SU-DHL-6 (cell line): ENCODE measurements around the gene IL4R.

Experiments used
- H2AFZ ChIP-seq: fragments of 200-600 bp; sonication (generic); 2 replicates; pipeline ENCODE4 v1.6.1; 2014; ENCODE audit warnings: low read depth, mild to moderate bottlenecking, moderate library complexity, mixed read lengths, antibody characterized with exemption, low read length; ENCODE audit not compliant: severe bottlenecking
- H3F3A ChIP-seq: fragments of 200-600 bp; shearing (Covaris generic); 2 replicates; pipeline ENCODE4 v1.6.0; 2016; ENCODE audit warnings: antibody characterized with exemption, mild to moderate bottlenecking; ENCODE audit not compliant: insufficient read depth
- H3K27ac ChIP-seq: fragments of 200-600 bp; sonication (generic); 2 replicates; pipeline ENCODE4 v1.5.1; 2016; ENCODE audit warnings: low read depth, mild to moderate bottlenecking, low read length, moderate library complexity, mixed read lengths
- H3K27me3 ChIP-seq: fragments of 200-600 bp; sonication (generic), shearing (Covaris generic); 2 replicates; pipeline ENCODE4 v1.6.0; 2014; ENCODE audit warnings: mild to moderate bottlenecking, low read length
- H3K36me3 ChIP-seq: fragments of 200-600 bp; sonication (generic); 2 replicates; pipeline ENCODE4 v1.6.1; 2014; ENCODE audit warnings: mild to moderate bottlenecking, low read length, mixed read lengths
- H3K4me2 ChIP-seq: fragments of 300-600, 200-600 bp; shearing (Covaris generic), sonication (generic); 2 replicates; pipeline ENCODE4 v1.6.0; 2014; ENCODE audit warnings: low read length, low read depth, mild to moderate bottlenecking; ENCODE audit not compliant: poor library complexity, severe bottlenecking
- H3K4me3 ChIP-seq: fragments of 200-600 bp; sonication (generic); 2 replicates; pipeline ENCODE4 v1.5.1; 2014; ENCODE audit warnings: antibody characterized with exemption, low read length, mild to moderate bottlenecking, mixed read lengths; ENCODE audit not compliant: insufficient read depth, poor library complexity, severe bottlenecking
- H3K79me2 ChIP-seq: fragments of 200-600 bp; sonication (generic); 2 replicates; pipeline ENCODE4 v1.6.1; 2014; ENCODE audit warnings: mild to moderate bottlenecking, low read length, moderate library complexity; ENCODE audit not compliant: insufficient read depth
- H3K9ac ChIP-seq: fragments of 200-600 bp; sonication (generic); 2 replicates; pipeline ENCODE4 v1.7.0; 2014; ENCODE audit warnings: mild to moderate bottlenecking, low read length
- H3K9me2 ChIP-seq: fragments of 200-600 bp; sonication (generic); replicated peaks from 2 replicates; pipeline ENCODE4 v1.6.1; 2014; ENCODE audit warnings: low read length; ENCODE audit not compliant: insufficient read depth
- H3K9me3 ChIP-seq: fragments of 200-600 bp; sonication (generic); 2 replicates; pipeline ENCODE4 v1.6.1; 2014; ENCODE audit warnings: low read length, mixed read lengths; ENCODE audit not compliant: insufficient read depth
- H4K20me1 ChIP-seq: fragments of 200-600 bp; sonication (generic); 2 replicates; pipeline ENCODE4 v1.6.1; 2014; ENCODE audit warnings: low read depth, mild to moderate bottlenecking, antibody characterized with exemption, low read length, moderate library complexity, mixed read lengths
- EZH2phosphoT487 ChIP-seq: fragments of 200-600 bp; sonication (generic), shearing (Covaris generic); conservative IDR thresholded peaks from 2 replicates; pipeline ENCODE4 v1.6.1; 2018; ENCODE audit warnings: mild to moderate bottlenecking, antibody characterized with exemption, low read length, moderate library complexity, mixed read lengths
- TF ChIP-seq, protein P1 (sequence below): fragments of 200-600 bp; sonication (generic); IDR thresholded peaks from one replicate; pipeline ENCODE4 v1.5.1; 2017; ENCODE audit warnings: antibody characterized with exemption, mild to moderate bottlenecking, low read length, moderate library complexity; ENCODE audit not compliant: insufficient read depth, poor library complexity, severe bottlenecking

Gene IL4R

DNA sequence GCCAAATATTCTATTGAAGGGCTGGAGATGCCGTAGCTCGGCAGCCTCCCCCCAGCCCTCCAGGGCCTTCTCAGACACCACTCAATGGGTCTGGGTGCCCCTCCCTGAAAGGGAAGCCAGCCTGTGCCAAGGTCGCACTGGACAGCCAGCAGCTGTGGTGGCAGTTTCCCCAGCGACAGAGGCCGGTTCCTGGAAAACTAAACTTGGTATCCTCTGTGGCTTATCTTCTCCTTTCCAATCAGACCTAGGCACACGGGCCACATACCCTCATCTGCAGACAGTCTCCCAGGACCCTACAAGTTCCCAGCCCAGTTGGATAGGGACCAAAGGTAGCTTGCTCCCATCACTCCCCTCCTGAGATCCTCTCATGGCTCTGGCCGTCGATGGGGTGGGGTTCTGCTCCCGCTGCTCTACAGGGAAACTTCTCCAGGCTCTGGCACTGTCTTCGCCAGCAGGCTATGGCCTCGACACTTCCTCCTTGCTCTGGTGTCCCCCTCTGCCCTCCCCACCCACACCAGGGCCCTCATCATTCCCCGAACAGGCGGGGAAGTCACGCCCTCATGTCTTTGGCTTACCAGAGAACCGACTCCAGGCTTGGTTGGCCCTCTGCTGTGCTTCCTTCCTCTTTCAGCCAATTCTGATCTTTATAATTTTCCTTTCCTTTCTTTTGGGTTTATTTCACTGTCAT, 69.9 kb downstream of the IL4R start:
- H3K4me3 ChIP-seq = no peak overlapping the region
- H3K9me3 ChIP-seq = no peaks in the 10 kb centered on the region
- no peaks in the 10 kb centered on the region for H3K36me3 ChIP-seq
- no peak overlapping the region for H3K27ac ChIP-seq
- H3F3A ChIP-seq = no peaks in the 10 kb centered on the region
- no peak overlapping the region for H3K4me2 ChIP-seq
- no peaks in the 10 kb centered on the region for H4K20me1 ChIP-seq
- no peaks in the 10 kb centered on the region for H3K79me2 ChIP-seq
- H3K9ac ChIP-seq = no peak overlapping the region
- no peaks in the 10 kb centered on the region for H3K27me3 ChIP-seq
- H2AFZ ChIP-seq = no peak overlapping the region
- TF ChIP-seq EZH2phosphoT487 = no peak
- TF ChIP-seq, protein P1, sequence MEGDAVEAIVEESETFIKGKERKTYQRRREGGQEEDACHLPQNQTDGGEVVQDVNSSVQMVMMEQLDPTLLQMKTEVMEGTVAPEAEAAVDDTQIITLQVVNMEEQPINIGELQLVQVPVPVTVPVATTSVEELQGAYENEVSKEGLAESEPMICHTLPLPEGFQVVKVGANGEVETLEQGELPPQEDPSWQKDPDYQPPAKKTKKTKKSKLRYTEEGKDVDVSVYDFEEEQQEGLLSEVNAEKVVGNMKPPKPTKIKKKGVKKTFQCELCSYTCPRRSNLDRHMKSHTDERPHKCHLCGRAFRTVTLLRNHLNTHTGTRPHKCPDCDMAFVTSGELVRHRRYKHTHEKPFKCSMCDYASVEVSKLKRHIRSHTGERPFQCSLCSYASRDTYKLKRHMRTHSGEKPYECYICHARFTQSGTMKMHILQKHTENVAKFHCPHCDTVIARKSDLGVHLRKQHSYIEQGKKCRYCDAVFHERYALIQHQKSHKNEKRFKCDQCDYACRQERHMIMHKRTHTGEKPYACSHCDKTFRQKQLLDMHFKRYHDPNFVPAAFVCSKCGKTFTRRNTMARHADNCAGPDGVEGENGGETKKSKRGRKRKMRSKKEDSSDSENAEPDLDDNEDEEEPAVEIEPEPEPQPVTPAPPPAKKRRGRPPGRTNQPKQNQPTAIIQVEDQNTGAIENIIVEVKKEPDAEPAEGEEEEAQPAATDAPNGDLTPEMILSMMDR = no peak
- H3K9me2 ChIP-seq = no peaks in the 10 kb centered on the region

DNA sequence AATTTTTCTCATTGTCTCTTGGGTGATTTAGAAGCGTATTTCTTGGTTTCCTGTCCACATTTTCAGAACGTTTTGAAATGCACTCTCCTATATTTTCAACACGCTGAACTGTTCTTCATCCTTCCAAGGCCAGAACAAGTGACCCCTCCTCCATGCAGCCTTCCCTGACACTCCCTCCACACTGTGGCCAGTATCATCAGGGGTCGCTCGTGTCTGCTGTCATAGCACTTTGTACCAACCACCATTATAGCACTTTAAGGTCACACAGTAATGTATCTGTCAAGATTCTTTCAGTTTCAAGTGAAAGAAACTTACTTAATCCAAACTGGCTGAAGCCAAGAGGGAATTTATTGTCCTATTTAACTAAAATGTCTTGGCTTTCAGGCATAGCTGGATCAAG, 70.7 kb downstream of the IL4R start:
- H3K36me3 ChIP-seq = no peaks in the 10 kb centered on the region

DNA sequence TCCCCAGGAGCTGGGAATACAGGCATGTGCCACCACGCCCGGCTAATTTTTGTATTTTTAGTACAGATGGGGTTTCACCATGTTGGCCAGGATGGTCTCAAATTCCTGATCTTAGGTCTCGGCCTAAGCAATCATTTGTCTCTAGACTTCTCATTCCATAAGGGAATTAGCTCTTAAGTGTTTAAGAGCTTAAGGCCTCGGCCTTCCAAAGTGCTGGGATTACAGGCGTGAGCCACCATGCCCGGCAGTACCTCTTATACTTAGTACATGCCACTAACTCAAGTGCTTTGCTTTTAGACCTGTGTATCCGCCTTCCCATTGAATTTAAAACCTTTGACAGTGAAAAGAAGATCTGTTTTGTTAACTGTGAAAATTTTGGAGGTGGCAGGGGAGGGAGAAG, 71.6 kb downstream of the IL4R start:
- H3K9ac ChIP-seq = no peak overlapping the region
- H3K9me3 ChIP-seq = no peaks in the 10 kb centered on the region
- H3K9me2 ChIP-seq = no peaks in the 10 kb centered on the region
- H3F3A ChIP-seq = no peaks in the 10 kb centered on the region
- no peak overlapping the region for H3K4me2 ChIP-seq
- H3K4me3 ChIP-seq = no peak overlapping the region
- TF ChIP-seq EZH2phosphoT487 = no peak
- TF ChIP-seq, protein P1 = no peak
- no peak overlapping the region for H3K27ac ChIP-seq
- no peaks in the 10 kb centered on the region for H3K36me3 ChIP-seq
- no peaks in the 10 kb centered on the region for H3K27me3 ChIP-seq
- no peaks in the 10 kb centered on the region for H3K79me2 ChIP-seq
- H4K20me1 ChIP-seq = no peaks in the 10 kb centered on the region
- no peak overlapping the region for H2AFZ ChIP-seq

More for the DNA sequence above, 70.7 kb downstream of the IL4R start:
- no peaks in the 10 kb centered on the region for H3K27me3 ChIP-seq
- no peak overlapping the region for H3K27ac ChIP-seq
- no peaks in the 10 kb centered on the region for H3K9me2 ChIP-seq
- H3K9me3 ChIP-seq = no peaks in the 10 kb centered on the region
- no peaks in the 10 kb centered on the region for H3K79me2 ChIP-seq
- no peak overlapping the region for H3K4me3 ChIP-seq
- no peak for TF ChIP-seq EZH2phosphoT487
- TF ChIP-seq, protein P1 = no peak
- H3K9ac ChIP-seq = no peak overlapping the region
- H3K4me2 ChIP-seq = no peak overlapping the region
- H2AFZ ChIP-seq = no peak overlapping the region
- no peaks in the 10 kb centered on the region for H4K20me1 ChIP-seq
- H3F3A ChIP-seq = no peaks in the 10 kb centered on the region
